Esophagus muscularis mucosa (tissue), 4 donors: ENCODE measurements around the gene CYS1. TPM values are rescaled to one million over a fixed set of nuclear protein-coding genes. Genes with fewer than 3 reads are reported as not detected.
"Not testable (repeated sequence)": the region's sequence is repeated elsewhere in the genome, so short reads cannot be mapped to it uniquely, and the experiment has no call there.

Experiments used
- DNase-seq: peaks from one replicate; pipeline ENCODE4 v3.0.0-alpha.2; 2017; ENCODE audit errors: extremely low spot score
- H3K27ac ChIP-seq, 4 donors: fragments of 200-600 bp; sonication (generic); replicated peaks in 1 of 4; 1 replicate in 3 of 4; 2 replicates in 1 of 4; pipeline ENCODE4 v1.5.1; 2016 to 2019; ENCODE audit warnings: mild to moderate bottlenecking in 1 of 4
- H3K27me3 ChIP-seq, 4 donors: fragments of 200-600 bp; sonication (generic); one replicate each; pipeline versions ENCODE4 v1.5.1 to v1.6.0; 2016 to 2019
- H3K36me3 ChIP-seq, 4 donors: fragments of 200-600 bp; sonication (generic); one replicate each; pipeline ENCODE4 v1.5.1; 2016 to 2019
- H3K4me1 ChIP-seq, 4 donors: fragments of 200-600 bp; sonication (generic); one replicate each; pipeline ENCODE4 v1.5.1; 2016 to 2019
- H3K4me3 ChIP-seq, 4 donors: fragments of 200-600 bp; sonication (generic); 1 replicate in 2 of 4; 2 replicates in 2 of 4; pipeline ENCODE4 v1.5.1; 2016 to 2019; ENCODE audit warnings: mild to moderate bottlenecking in 4 of 4, moderate library complexity in 1 of 4
- H3K9me3 ChIP-seq, 4 donors: fragments of 200-600 bp; sonication (generic); 1 replicate in 3 of 4; 2 replicates in 1 of 4; pipeline ENCODE4 v1.5.1; 2016 to 2019
- CTCF ChIP-seq, 3 experiments: fragments of 200-600 bp in 2 of 3; fragments of 450-650 bp in 1 of 3; sonication (generic) in 2 of 3; IDR thresholded peaks; one replicate each; pipeline ENCODE4 v1.5.1; 2017 to 2019; ENCODE audit warnings: antibody characterized with exemption in 3 of 3, mild to moderate bottlenecking in 2 of 3, moderate library complexity in 1 of 3
- EP300 ChIP-seq: sonication (generic); formaldehyde crosslinking; IDR thresholded peaks from one replicate; pipeline ENCODE4 v1.6.1; 2017; ENCODE audit warnings: antibody characterized with exemption
- POLR2A ChIP-seq: fragments of 450-650 bp; IDR thresholded peaks from one replicate; pipeline ENCODE4 v1.6.1; 2017; ENCODE audit warnings: antibody characterized with exemption, moderate library complexity, mild to moderate bottlenecking, low read depth
- POLR2AphosphoS5 ChIP-seq, 2 donors: sonication (generic); formaldehyde crosslinking; IDR thresholded peaks; one replicate each; pipeline ENCODE4 v1.6.1; 2017; ENCODE audit warnings: antibody characterized with exemption in 2 of 2
- WGBS: methylation state at CpG from one replicate; pipeline ENCODE4 v1.1.5; 2018; 5-methylcytosine and 5-hydroxymethylcytosine counted together
- intact Hi-C: fragments of 100-400 bp; cut with DNase I; formaldehyde crosslinking; loops from one replicate; pipeline ENCODE4 v1.15.1; 2023
- total RNA-seq, 4 donors: library from RNA; depleted of rRNA; stranded (reverse); fragments of >200 nt; gene quantifications; one replicate each; pipeline versions ENCODE4 v1.1.0 to v1.2.1, GENCODE V29; 2016

The CYS1 gene
- total RNA-seq, 4 donors from 2014 or later: 16.9 to 56.4 (median 35.4) TPM

- Histone ChIP-seq H3K36me3 (no peaks in the 10 kb centered on the region), H3K27me3 (peaks cover 0 to 33% (median 4%) of the 10 kb centered on the region in 4 donors), H3K4me3 (no peak overlapping the region), H3K27ac (no peak overlapping the region), H3K4me1 (peaks cover 0 to 18% (median 16%) of the 10 kb centered on the region in 4 donors), H3K9me3 (no peaks in the 10 kb centered on the region)
- intact Hi-C loops: loop anchor here (10.0 kb wide), 1 partner anchor 280 kb away; no protein-coding TSS in a partner anchor
- WGBS: 89% methylated on average over 11 of the region's 13 CpGs
- DNase-seq: no peak
- TF ChIP-seq EP300: no peak
- TF ChIP-seq POLR2A: no peak
- TF ChIP-seq POLR2AphosphoS5 (IDR thresholded peaks at IDR 0.05): no peak
- TF ChIP-seq CTCF (IDR thresholded peaks at IDR 0.05): no peak
Observed at GRCh38 chr2:10094271-10094814, 14.1 kb upstream of the CYS1 start.

DNA sequence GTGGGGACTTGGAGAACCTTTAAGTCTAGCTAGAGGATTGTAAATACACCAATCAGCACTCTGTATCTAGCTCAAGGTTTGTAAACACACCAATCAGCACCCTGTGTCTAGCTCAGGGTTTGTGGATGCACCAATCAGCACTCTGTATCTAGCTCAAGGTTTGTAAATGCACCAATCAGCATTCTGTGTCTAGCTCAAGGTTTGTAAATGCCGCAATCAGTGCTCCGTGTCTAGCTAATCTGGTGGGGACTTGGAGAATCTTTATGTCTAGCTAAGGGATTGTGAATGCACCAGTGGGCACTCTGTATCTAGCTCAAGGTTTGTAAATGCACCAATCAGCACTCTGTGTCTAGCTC, 11.7 kb upstream of the CYS1 start:
- not testable (repeated sequence) for H3K27ac ChIP-seq, H3K36me3 ChIP-seq, H3K4me1 ChIP-seq, DNase-seq, H3K9me3 ChIP-seq
- Histone ChIP-seq H3K4me3 (peak overlapping the region in 2 of 4 donors; percentile 45 to 49), H3K27me3 (peaks cover 0 to 41% (median 4%) of the 10 kb centered on the region in 4 donors)
- intact Hi-C loops: loop anchor here (10.0 kb wide), 1 partner anchor 277 kb away; no protein-coding TSS in a partner anchor
- WGBS: 100% methylated on average over 2 of the region's 2 CpGs

DNA sequence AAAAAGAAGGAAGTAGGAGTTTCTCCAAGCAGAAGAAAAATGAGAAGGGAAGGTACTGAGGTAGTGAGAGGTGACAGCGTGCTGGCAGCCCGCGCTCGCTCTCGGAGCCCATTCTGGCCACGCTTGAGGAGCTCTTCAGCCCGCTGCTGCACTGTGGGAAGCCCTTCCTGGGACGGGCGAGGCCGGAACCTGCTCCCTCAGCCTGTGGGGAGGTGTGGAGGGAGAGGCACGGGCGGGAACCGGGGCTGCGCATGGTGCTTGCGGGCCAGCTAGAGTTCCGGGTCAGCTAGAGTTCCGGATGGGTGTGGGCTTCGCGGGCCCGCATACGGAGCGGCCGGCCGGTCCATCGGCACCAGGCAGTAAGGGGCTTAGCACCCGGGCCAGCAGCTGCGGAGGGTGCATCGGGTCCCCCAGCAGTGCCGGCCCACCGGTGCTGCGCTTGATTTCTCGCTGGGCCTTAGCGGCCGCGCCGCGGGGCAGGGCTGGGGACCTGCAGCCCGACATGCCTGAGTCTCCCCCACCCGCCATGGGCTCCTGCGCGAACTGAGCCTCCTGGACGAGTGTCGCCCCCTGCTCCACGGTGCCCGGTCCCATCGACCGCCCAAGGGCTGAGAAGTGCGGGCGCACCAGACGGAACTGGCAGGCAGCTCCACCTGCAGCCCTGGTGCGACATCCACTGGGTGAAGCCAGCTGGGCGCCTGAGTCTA, 11.1 kb upstream of the CYS1 start:
- no peak for DNase-seq
- no peak overlapping the region for H3K27ac ChIP-seq
- TF ChIP-seq POLR2AphosphoS5 (IDR thresholded peaks at IDR 0.05) (no peak), EP300 (no peak), POLR2A (no peak), CTCF (IDR thresholded peaks at IDR 0.05) (no peak)
- 35% methylated on average over 24 of the region's 52 CpGs for WGBS
- intact Hi-C loops: loop anchor here (10.0 kb wide), 1 partner anchor 277 kb away; no protein-coding TSS in a partner anchor
- H3K9me3 ChIP-seq: no peaks in the 10 kb centered on the region
- peak overlapping the region; percentile 44 to 57 (median 47) for H3K4me3 ChIP-seq
- peaks cover 0 to 41% (median 4%) of the 10 kb centered on the region in 4 donors for H3K27me3 ChIP-seq
- peaks cover 0 to 7% (median 7%) of the 10 kb centered on the region in 4 donors for H3K4me1 ChIP-seq
- no peaks in the 10 kb centered on the region for H3K36me3 ChIP-seq

DNA sequence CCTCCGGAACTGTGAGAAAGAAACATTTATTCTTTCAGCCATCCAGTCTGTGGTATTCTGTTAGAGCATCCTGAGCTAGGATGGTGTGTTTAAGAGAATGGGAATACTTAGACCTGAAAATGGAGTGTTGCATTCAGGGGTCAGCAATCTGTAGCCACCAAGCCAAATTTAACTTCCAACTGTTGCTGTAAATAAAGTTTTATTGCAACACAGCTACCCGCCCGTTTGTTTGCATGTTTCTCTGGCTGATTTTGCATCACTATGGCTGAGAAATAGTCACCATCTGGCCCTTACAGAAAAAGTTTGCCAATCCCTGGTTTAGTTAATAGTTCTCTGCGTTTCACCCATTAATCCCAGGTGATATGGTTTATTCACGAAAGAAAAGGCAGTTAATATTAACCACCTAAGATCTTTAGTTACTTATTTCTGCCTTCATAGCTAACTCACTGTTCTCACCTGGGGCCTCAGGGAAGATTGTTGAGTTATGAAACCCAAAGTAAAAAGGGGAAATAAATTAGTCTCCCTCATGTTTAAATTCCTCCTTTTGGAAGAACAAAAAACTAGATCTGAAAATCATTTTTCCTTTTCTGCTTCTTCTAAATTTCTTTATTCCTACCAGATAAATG, 9.5 kb upstream of the CYS1 start:
- Histone ChIP-seq H3K27ac (no peak overlapping the region), H3K36me3 (no peaks in the 10 kb centered on the region), H3K4me3 (no peak overlapping the region), H3K27me3 (peaks cover 0 to 41% (median 4%) of the 10 kb centered on the region in 4 donors), H3K4me1 (peaks cover 0 to 7% (median 7%) of the 10 kb centered on the region in 4 donors), H3K9me3 (no peaks in the 10 kb centered on the region)
- TF ChIP-seq EP300: no peak
- no peak for TF ChIP-seq CTCF (IDR thresholded peaks at IDR 0.05)
- no peak for TF ChIP-seq POLR2A
- TF ChIP-seq POLR2AphosphoS5 (IDR thresholded peaks at IDR 0.05): no peak
- intact Hi-C loops: loop anchor here (10.0 kb wide), 1 partner anchor 275 kb away; no protein-coding TSS in a partner anchor
- no peak for DNase-seq
- 54% methylated on average over 5 of the region's 5 CpGs for WGBS

- WGBS: 69% methylated on average over 7 of the region's 8 CpGs
- TF ChIP-seq POLR2A (no peak), EP300 (no peak), CTCF (IDR thresholded peaks at IDR 0.05) (no peak), POLR2AphosphoS5 (IDR thresholded peaks at IDR 0.05) (no peak)
Observed at GRCh38 chr2:10087360-10087759, 7.1 kb upstream of the CYS1 start.

More at GRCh38 chr2:10087360-10087759, 7.1 kb upstream of the CYS1 start:
- peaks cover 0 to 28% (median 25%) of the 10 kb centered on the region in 4 donors for H3K4me1 ChIP-seq
- DNase-seq: no peak
- no peak overlapping the region for H3K27ac ChIP-seq
- no peak overlapping the region for H3K4me3 ChIP-seq
- H3K36me3 ChIP-seq: no peaks in the 10 kb centered on the region
- no peaks in the 10 kb centered on the region for H3K9me3 ChIP-seq
- intact Hi-C loops: no loop called here
- peaks cover 0 to 25% (median 4%) of the 10 kb centered on the region in 4 donors for H3K27me3 ChIP-seq
